Peyer's patch (tissue), 4 donors: Measurements from ENCODE around the gene SESN3.

ENCODE experiments used
- POLR2A ChIP-seq, 2 donors: fragments of 450-650 bp; IDR thresholded peaks; one replicate each; pipeline ENCODE4 v1.5.1; 2017; ENCODE audit warnings: antibody characterized with exemption in 2 of 2, mild to moderate bottlenecking in 2 of 2, moderate library complexity in 2 of 2
- TF ChIP-seq, protein P1 (sequence below), 6 experiments: fragments of 450-650 bp in 4 of 6; fragments of 200-600 bp in 2 of 6; sonication (generic) in 1 of 6; IDR thresholded peaks; one replicate each; pipeline ENCODE4 v1.5.1; 2017 to 2019; ENCODE audit warnings: antibody characterized with exemption in 6 of 6, mild to moderate bottlenecking in 3 of 6, moderate library complexity in 1 of 6

DNA sequence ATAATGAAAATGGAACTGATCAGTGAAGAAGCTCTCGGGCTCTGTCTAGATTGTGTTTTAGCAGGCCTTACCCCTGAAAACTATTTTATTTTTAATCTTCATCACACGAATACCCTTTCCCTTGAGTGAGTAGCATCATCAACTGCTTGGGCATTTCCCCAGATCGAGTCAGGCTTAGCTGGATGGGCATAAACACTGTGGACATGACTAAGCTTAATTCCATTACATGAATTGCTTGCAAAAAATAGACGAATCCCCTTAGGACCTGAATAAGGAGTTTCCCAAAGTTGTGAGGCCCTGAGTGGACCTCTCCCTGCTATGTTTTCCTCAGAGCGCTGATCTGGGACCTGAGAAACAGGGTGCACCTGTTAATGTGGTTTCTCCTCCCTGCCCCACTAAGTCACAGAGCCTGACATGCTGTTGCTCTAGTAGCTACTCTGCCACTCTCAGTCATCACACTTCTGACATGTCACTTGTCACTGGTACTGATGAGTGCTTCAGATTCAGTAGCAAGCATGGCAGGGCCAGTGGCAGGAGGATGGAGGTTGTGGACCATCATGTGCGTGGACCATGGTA, 87.8 kb downstream of the SESN3 start:
- TF ChIP-seq, protein P1, sequence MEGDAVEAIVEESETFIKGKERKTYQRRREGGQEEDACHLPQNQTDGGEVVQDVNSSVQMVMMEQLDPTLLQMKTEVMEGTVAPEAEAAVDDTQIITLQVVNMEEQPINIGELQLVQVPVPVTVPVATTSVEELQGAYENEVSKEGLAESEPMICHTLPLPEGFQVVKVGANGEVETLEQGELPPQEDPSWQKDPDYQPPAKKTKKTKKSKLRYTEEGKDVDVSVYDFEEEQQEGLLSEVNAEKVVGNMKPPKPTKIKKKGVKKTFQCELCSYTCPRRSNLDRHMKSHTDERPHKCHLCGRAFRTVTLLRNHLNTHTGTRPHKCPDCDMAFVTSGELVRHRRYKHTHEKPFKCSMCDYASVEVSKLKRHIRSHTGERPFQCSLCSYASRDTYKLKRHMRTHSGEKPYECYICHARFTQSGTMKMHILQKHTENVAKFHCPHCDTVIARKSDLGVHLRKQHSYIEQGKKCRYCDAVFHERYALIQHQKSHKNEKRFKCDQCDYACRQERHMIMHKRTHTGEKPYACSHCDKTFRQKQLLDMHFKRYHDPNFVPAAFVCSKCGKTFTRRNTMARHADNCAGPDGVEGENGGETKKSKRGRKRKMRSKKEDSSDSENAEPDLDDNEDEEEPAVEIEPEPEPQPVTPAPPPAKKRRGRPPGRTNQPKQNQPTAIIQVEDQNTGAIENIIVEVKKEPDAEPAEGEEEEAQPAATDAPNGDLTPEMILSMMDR (IDR thresholded peaks at IDR 0.05) = no peak
- TF ChIP-seq POLR2A (IDR thresholded peaks at IDR 0.05) = no peak
